Measurements from ENCODE around the gene MEI1.

MEI1 gene

DNA sequence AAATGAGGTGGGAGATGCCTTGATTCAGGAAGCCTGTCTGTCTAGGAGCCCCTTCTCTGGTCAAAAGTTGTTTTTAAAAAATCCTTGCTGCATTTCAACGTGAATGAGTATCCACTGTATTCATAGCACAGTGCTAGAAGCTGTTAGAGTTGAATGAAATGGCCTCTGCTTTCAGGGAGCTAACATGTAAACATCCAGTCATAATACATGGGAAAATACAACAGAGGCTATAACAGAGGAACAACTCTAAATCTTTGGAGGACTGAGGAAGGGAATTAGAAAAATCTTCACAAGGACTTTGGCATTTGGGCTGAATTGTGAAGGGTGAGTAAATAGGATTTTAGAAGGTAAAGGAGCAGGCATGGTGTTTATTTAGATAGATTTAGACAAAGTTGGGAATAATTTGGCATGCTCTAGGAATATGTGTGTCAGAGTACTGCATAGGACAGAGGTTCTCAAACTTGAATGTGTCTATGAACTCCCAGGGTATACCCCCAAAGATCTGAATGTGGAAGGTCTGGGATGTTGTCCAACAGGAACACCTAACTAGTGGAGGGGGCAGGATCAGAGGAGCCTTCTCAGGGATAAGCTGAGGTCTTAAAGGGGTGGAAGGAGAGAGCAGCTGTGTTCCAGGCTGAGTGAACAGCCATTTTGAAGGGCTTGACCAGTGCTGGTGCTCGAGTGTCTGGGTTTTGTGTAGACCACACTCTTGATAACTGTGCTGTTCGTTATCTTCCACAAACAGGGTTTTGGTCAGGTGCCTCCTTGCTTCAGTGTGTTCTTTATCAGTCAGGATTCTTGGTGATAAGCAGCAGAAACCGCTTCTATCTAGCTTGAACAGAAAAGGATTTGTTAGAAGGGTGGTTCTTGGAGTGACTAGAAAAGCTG, 146.3 kb downstream of the MEI1 start:
- DNase-seq = no peak

DNA sequence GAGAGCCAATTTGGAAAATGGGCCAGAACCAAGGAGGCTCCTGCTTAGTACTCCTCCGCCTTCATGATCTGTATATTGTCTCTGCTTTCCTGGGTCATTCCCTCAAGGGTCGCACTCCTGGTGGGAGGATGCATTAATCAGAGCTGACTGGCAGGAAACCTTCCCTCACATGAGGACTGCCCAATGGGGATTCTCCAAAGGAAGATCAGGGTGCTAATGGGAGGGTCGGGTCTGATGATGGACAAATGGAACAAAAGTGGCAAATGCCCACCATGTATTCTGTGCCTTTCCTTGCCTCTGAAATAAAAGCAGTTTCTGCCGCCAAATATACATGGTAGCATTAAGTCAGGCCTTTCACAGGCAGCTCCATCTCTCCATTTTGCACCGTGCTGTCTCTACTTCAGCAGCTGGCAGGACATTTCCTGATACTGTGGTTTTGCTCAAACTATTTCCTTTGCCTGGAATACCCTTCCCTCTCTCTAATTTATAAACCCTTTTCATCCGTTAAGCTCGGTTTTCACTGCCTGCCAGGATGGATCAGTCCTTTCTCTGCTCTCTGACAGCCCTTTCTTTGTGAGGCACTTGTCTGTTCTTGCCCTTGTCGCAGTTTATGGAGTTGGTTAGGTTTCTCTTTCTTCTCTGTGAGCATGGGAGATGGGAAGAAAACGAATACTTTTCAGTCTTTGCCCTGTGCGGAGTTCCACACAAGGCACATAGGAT, 147.1 kb downstream of the MEI1 start:
- DNase-seq = no peak

DNA sequence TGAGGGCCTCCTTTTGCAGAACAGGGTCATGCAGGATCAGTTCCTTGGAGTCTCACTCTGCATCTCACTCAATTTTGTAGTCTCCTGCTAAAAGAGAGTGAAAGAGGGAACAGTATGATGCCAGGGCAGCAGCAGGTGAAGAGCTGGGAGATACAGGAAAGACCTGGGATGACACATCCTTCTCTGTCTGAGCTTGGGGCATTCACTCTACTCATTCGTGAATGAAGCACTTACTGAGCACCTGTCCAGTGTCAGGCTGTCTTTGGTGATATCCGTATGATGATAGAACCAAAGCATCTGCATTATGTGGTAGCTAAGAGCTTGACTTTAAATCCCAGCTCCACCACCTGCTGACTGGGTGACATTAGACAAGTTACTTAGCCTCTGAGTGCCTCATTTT, 148.0 kb downstream of the MEI1 start:
- no peak for DNase-seq

DNA sequence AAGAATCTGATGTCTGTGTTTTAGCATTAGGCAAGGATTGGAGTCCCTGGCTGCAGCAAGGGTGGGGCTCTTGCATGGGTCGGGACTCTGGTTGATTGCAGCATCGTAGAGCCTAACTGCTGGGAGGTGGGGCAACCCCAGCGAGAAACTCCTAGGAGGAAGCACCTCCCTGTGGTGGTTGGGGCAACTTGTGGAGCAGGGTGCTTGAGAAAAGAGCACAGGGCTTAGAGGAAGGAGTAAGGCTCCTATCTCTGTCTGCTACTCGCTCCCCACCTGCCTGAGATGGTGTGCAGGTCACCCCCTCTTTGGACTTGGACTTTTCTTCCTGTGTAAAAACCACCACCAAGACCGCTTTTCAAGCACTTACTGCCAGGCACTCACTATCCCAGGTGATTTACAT, 149.2 kb downstream of the MEI1 start:
- no peak for DNase-seq

Data from T1000 (cell line).